ENCODE data around the gene EIF2B2. TPM values are rescaled to one million over a fixed set of nuclear protein-coding genes. Genes with fewer than 3 reads are reported as not detected.

The EIF2B2 gene
- total RNA-seq, 4 donors from 2014 or later: 28.1 to 56.2 (median 36.6) TPM

- ATAC-seq: no peak
These were observed 56.9 kb downstream of the EIF2B2 start for GRCh38 chr14:75059642-75060041.

DNA sequence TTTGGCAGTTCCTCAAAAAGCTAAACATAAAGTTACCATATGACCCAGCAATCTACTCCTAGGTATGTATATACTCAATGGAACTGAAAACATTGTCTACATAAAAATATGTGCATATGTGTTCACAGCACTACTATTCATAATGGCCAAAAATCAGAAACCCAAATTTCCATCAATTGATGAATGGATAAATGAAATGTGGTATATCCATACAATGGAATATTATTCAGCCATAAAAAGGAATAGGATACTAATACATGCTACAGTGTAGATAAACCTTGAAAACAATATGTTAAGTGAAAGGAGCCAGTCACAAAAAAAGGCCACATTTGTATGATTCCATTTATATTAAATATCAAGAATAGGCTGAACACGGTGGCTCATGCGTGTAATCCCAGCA is 57.7 kb downstream of the EIF2B2 start:
- TF ChIP-seq POLR2AphosphoS5 (IDR thresholded peaks at IDR 0.05) (no peak), POLR2A (IDR thresholded peaks at IDR 0.05) (no peak)
- H3K4me1 ChIP-seq: peaks cover 0 to 23% (median 0%) of the 10 kb centered on the region in 3 donors
- WGBS, 2 donors (ENCODE audit: low coverage in 1 of 2): 60 to 100% methylated on average over 2 of the region's 2 CpGs
- no peak for ATAC-seq
- H3K27me3 ChIP-seq: no peaks in the 10 kb centered on the region
- H3K36me3 ChIP-seq: no peaks in the 10 kb centered on the region
- H3K27ac ChIP-seq: no peak overlapping the region
- no peak overlapping the region for H3K4me3 ChIP-seq
- no peaks in the 10 kb centered on the region for H3K9me3 ChIP-seq

More at GRCh38 chr14:75059642-75060041, 56.9 kb downstream of the EIF2B2 start:
- Histone ChIP-seq H3K4me3 (no peak overlapping the region), H3K36me3 (no peaks in the 10 kb centered on the region), H3K27ac (no peak overlapping the region), H3K27me3 (no peaks in the 10 kb centered on the region), H3K9me3 (no peaks in the 10 kb centered on the region), H3K4me1 (peaks cover 0 to 20% (median 0%) of the 10 kb centered on the region in 3 donors)
- TF ChIP-seq POLR2AphosphoS5 (IDR thresholded peaks at IDR 0.05): no peak
- TF ChIP-seq EP300 (IDR thresholded peaks at IDR 0.05): no peak
- 54 to 66% methylated on average over 2 of the region's 2 CpGs for WGBS, 2 donors (ENCODE audit: low coverage in 1 of 2)

Small RNA genes within 50 kb of the gene (small RNA-seq; reads per million reads assigned to genes)
- 0 reads per million in 4 donors for gene RNU6-689P

Other genes with a start within 250 kb of the EIF2B2 start
- 10 to 100 TPM; 23.3 to 54.8 (median 44.7) TPM for gene YLPM1, start 239.6 kb upstream of the EIF2B2 start, total RNA-seq
- gene PROX2, start 126.8 kb upstream of the EIF2B2 start, total RNA-seq: under 1 TPM in 1 of 4 donors, not detected in 3; 0.08 TPM
- gene DLST, start 121.0 kb upstream of the EIF2B2 start, total RNA-seq: 10 to 100 TPM; 79.3 to 98.7 (median 87.8) TPM
- 10 to 100 TPM in 1 of 4 donors, 1 to 10 TPM in 3; 4.0 to 10.2 (median 8.2) TPM for gene RPS6KL1, start 79.7 kb upstream of the EIF2B2 start, total RNA-seq
- 10 to 100 TPM; 11.2 to 21.0 (median 16.5) TPM for gene PGF, start 47.3 kb upstream of the EIF2B2 start, total RNA-seq
- gene MLH3, start 48.5 kb downstream of the EIF2B2 start, total RNA-seq: 10 to 100 TPM; 29.0 to 76.1 (median 32.2) TPM
- 10 to 100 TPM; 13.8 to 20.8 (median 17.1) TPM for gene ACYP1, start 61.1 kb downstream of the EIF2B2 start, total RNA-seq
- 1 to 10 TPM; 4.4 to 8.0 (median 5.1) TPM for gene ZC2HC1C, start 66.7 kb downstream of the EIF2B2 start, total RNA-seq
- gene NEK9, start 124.1 kb downstream of the EIF2B2 start, total RNA-seq: 10 to 100 TPM; 34.2 to 95.4 (median 85.9) TPM
- 100 to 1,000 TPM; 140 to 241 (median 162) TPM for gene TMED10, start 173.7 kb downstream of the EIF2B2 start, total RNA-seq

All from gastroesophageal sphincter (tissue), 4 donors.